Neural progenitor cell (in vitro differentiated cells): Measurements from ENCODE around the gene KIAA1217.

Experiments used
- CTCF ChIP-seq: fragments of 200-600 bp; sonication (generic); IDR thresholded peaks from 2 replicates; pipeline ENCODE4 v1.5.1; 2017; ENCODE audit warnings: antibody characterized with exemption, mild to moderate bottlenecking
- EZH2 ChIP-seq: fragments of 200-600 bp; sonication (generic); IDR thresholded peaks from 2 replicates; pipeline ENCODE4 v1.6.1; 2017; ENCODE audit warnings: antibody characterized with exemption, mild to moderate bottlenecking, moderate library complexity
- EZH2phosphoT487 ChIP-seq: fragments of 200-600 bp; sonication (generic); IDR thresholded peaks from 2 replicates; pipeline ENCODE4 v1.6.1; 2017; ENCODE audit warnings: antibody characterized with exemption

DNA sequence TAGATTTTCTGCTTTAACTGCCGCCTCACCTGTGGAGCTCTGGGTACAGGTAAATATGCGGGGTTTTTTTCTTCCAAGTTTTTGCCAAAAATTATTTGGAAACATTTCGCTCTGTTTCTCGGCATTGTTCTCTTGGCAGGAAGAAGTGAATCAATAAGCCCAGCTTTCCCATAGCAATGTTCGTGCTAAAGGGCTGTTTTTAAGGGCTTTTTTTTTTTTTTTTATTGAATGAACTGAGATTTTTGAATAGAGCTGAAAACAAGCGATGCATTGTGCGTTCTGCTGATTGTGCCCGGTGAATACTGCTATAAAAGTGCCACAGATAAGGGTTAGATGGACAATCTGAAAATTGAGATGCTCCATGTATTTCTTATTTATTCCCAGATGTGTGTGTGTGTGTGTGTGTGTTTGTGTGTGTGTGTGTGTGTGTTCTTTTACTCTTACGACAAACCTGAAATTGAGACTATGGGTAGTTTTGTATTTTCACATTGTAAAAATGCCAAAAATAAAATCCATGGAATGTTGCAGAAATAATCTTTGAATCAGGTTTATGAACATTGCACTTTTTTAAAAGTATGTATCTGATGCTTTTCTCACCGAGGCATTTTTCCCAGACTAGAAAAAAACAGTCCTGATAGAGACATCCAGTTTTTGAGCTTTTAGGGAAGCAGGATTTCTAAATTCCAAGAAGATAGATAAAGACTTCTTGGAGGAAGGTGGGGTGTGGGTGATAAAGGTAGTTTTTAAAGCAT, 30.5 kb downstream of the KIAA1217 start:
- TF ChIP-seq CTCF, result no peak
- no peak for TF ChIP-seq EZH2
- TF ChIP-seq EZH2phosphoT487, result no peak
